PC-3 (cell line): ENCODE results near the gene PYM1. TPM values are rescaled to one million over a fixed set of nuclear protein-coding genes. Genes with fewer than 3 reads are reported as not detected.

Source experiments
- ATAC-seq: fragments of 200-7000 bp; cut with Tn5 transposase; 2 replicates; pipeline ENCODE4 v1.9.1; 2020; ENCODE audit warnings: mild to moderate bottlenecking, moderate library complexity
- BruUV-seq: library from RNA; stranded (reverse); fragments of 400-500 nt; replicated peaks from 2 replicates; lab custom pipeline; 2021; lab: Mats Ljungman, UMichigan
- CTCF ChIA-PET: fragments of 300-600 bp; sonication (Branson Sonifier 250); formaldehyde crosslinking; loops from one replicate; lab custom pipeline; 2022; ENCODE audit warnings: antibody characterized with exemption; lab: Charles Lee
- POLR2A ChIA-PET: fragments of 300-600 bp; sonication (Branson Sonifier 250); formaldehyde crosslinking; loops from one replicate; lab custom pipeline; 2022; ENCODE audit warnings: antibody characterized with exemption; ENCODE audit not compliant: unreplicated experiment; lab: Charles Lee
- DNase-seq: peaks from one replicate; pipeline ENCODE4 v3.0.0-alpha.2; 2015
- H2AFZ ChIP-seq: fragments of 300-600 bp; sonication (generic); 2 replicates; pipeline ENCODE4 v1.6.0; 2016; ENCODE audit warnings: antibody characterized with exemption, low read length
- H3F3A ChIP-seq: fragments of 300-600 bp; sonication (generic); one replicate; pipeline ENCODE4 v1.6.0; 2017; ENCODE audit warnings: antibody characterized with exemption, low read length, control low read depth, mild to moderate bottlenecking; ENCODE audit not compliant: unreplicated experiment
- H3K27ac ChIP-seq: fragments of 300-600 bp; sonication (generic); 2 replicates; pipeline ENCODE4 v1.5.1; 2016; ENCODE audit warnings: mild to moderate bottlenecking, low read length
- H3K27me3 ChIP-seq: fragments of 300-600 bp; sonication (generic); 2 replicates; pipeline ENCODE4 v1.6.1; 2016; ENCODE audit warnings: low read length, mixed read lengths
- H3K36me3 ChIP-seq: fragments of 300-600 bp; sonication (generic); 2 replicates; pipeline ENCODE4 v1.6.1; 2016; ENCODE audit warnings: low read depth, mixed run types, low read length, mixed read lengths
- H3K4me1 ChIP-seq: fragments of 300-600 bp; sonication (generic); 2 replicates; pipeline ENCODE4 v1.5.1; 2016; ENCODE audit warnings: low read length; ENCODE audit not compliant: insufficient read depth
- H3K4me2 ChIP-seq: fragments of 300-600 bp; sonication (generic); 2 replicates; pipeline ENCODE4 v1.6.0; 2016; ENCODE audit warnings: low read length
- H3K4me3 ChIP-seq: fragments of 300-600 bp; sonication (generic); 2 replicates; pipeline ENCODE4 v1.5.1; 2016; ENCODE audit warnings: mild to moderate bottlenecking, low read length, mixed read lengths
- H3K79me2 ChIP-seq: fragments of 300-600 bp; sonication (generic); 2 replicates; pipeline ENCODE4 v1.6.1; 2017; ENCODE audit warnings: low read length, mixed read lengths
- H3K9ac ChIP-seq: fragments of 300-600 bp; sonication (generic); 2 replicates; pipeline ENCODE4 v1.6.0; 2016; ENCODE audit warnings: mild to moderate bottlenecking, low read length
- H3K9me2 ChIP-seq: fragments of 300-600 bp; sonication (generic); replicated peaks from 2 replicates; pipeline ENCODE4 v1.6.1; 2016; ENCODE audit warnings: mixed run types, low read length, mixed read lengths
- H3K9me3 ChIP-seq: fragments of 300-600 bp; sonication (generic); 2 replicates; pipeline ENCODE4 v1.6.1; 2016; ENCODE audit warnings: low read length, mixed read lengths
- H4K20me1 ChIP-seq: fragments of 300-600 bp; sonication (generic); 2 replicates; pipeline ENCODE4 v1.6.1; 2016; ENCODE audit warnings: low read length, mixed read lengths
- CTCF ChIP-seq: fragments of 300-600 bp; sonication (generic); conservative IDR thresholded peaks from 2 replicates; pipeline ENCODE4 v1.5.1; 2017; ENCODE audit warnings: antibody characterized with exemption, low read depth, mild to moderate bottlenecking, low read length
- EZH2 ChIP-seq: fragments of 300-600 bp; sonication (generic); IDR thresholded peaks from one replicate; pipeline ENCODE4 v1.6.1; 2017; ENCODE audit warnings: antibody characterized with exemption, mild to moderate bottlenecking, low read length; ENCODE audit not compliant: unreplicated experiment
- EZH2phosphoT487 ChIP-seq: fragments of 300-600 bp; sonication (generic); IDR thresholded peaks from 2 replicates; pipeline ENCODE4 v1.6.1; 2018; ENCODE audit warnings: mild to moderate bottlenecking, antibody characterized with exemption, low read length, borderline replicate concordance
- intact Hi-C: fragments of 100-400 bp; cut with micrococcal nuclease; formaldehyde crosslinking; loops from 2 replicates; pipeline ENCODE4 v1.9.0; 2023
- total RNA-seq: library from RNA; depleted of rRNA; stranded (reverse); fragments of >200 nt; gene quantifications from 2 replicates; pipeline ENCODE4 v1.2.3, GENCODE V29; 2014

PYM1 gene
- total RNA-seq, 1 experiment from 2014 or later = 39.0 TPM

GRCh38 chr12:55901881-55902490 lies 25.7 kb downstream of the PYM1 start:
- no peak overlapping the region for H2AFZ ChIP-seq
- DNase-seq (no peak), ATAC-seq (no peak)
- POLR2A ChIA-PET = no interaction called here
- H3K27ac ChIP-seq = no peak overlapping the region
- H3K9me2 ChIP-seq = no peaks in the 10 kb centered on the region
- H3K79me2 ChIP-seq = no peaks in the 10 kb centered on the region
- no peaks in the 10 kb centered on the region for H4K20me1 ChIP-seq
- peaks cover 7% of the 10 kb centered on the region; the same call in 1 of the 2 replicates for H3K4me1 ChIP-seq
- intact Hi-C loops = no loop called here
- no peak overlapping the region for H3K4me3 ChIP-seq
- H3K9me3 ChIP-seq = no peaks in the 10 kb centered on the region
- no peak overlapping the region for H3K9ac ChIP-seq
- H3K4me2 ChIP-seq = no peak overlapping the region
- no peaks in the 10 kb centered on the region for H3K36me3 ChIP-seq
- no TSS peak for BruUV-seq
- no peak for TF ChIP-seq EZH2
- TF ChIP-seq EZH2phosphoT487 = no peak
- TF ChIP-seq CTCF = no peak
- CTCF ChIA-PET = no interaction called here
- H3K27me3 ChIP-seq = no peaks in the 10 kb centered on the region
- no peaks in the 10 kb centered on the region for H3F3A ChIP-seq

- no peaks in the 10 kb centered on the region for H3K4me1 ChIP-seq
- ChIA-PET POLR2A (no interaction called here), CTCF (no interaction called here)
- H3K36me3 ChIP-seq = no peaks in the 10 kb centered on the region
- no peak overlapping the region for H2AFZ ChIP-seq
- ATAC-seq (no peak), DNase-seq (no peak)
- H3K27ac ChIP-seq = no peak overlapping the region
- no peaks in the 10 kb centered on the region for H3K9me2 ChIP-seq
- no peak overlapping the region for H3K4me3 ChIP-seq
- no peaks in the 10 kb centered on the region for H3K27me3 ChIP-seq
- no peaks in the 10 kb centered on the region for H3K9me3 ChIP-seq
- no TSS peak for BruUV-seq
- TF ChIP-seq CTCF (no peak), EZH2 (no peak), EZH2phosphoT487 (no peak)
- no peaks in the 10 kb centered on the region for H3F3A ChIP-seq
- intact Hi-C loops = no loop called here
- H3K79me2 ChIP-seq = no peaks in the 10 kb centered on the region
- no peak overlapping the region for H3K9ac ChIP-seq
- H3K4me2 ChIP-seq = no peak overlapping the region
- no peaks in the 10 kb centered on the region for H4K20me1 ChIP-seq
Measured at GRCh38 chr12:55899082-55899481, 28.6 kb downstream of the PYM1 start.

- intact Hi-C loops = no loop called here
- TF ChIP-seq EZH2 = no peak
- no peak for TF ChIP-seq CTCF
- TF ChIP-seq EZH2phosphoT487 = no peak
- peak; percentile 69 for ATAC-seq
- H3K9me3 ChIP-seq = no peaks in the 10 kb centered on the region
- ChIA-PET POLR2A (no interaction called here), CTCF (no interaction called here)
- no peak overlapping the region for H3K9ac ChIP-seq
- H3F3A ChIP-seq = no peaks in the 10 kb centered on the region
- no peaks in the 10 kb centered on the region for H3K79me2 ChIP-seq
- H3K4me3 ChIP-seq = no peak overlapping the region
- DNase-seq = no peak
- no peak overlapping the region for H3K27ac ChIP-seq
- no peaks in the 10 kb centered on the region for H3K9me2 ChIP-seq
- H3K27me3 ChIP-seq = no peaks in the 10 kb centered on the region
- H4K20me1 ChIP-seq = no peaks in the 10 kb centered on the region
- H3K36me3 ChIP-seq = no peaks in the 10 kb centered on the region
- no peak overlapping the region for H3K4me2 ChIP-seq
- H3K4me1 ChIP-seq = no peaks in the 10 kb centered on the region
- no TSS peak for BruUV-seq
- H2AFZ ChIP-seq = no peak overlapping the region
Measured at GRCh38 chr12:55893723-55894122, 34.0 kb downstream of the PYM1 start.
